GM12865 (cell line): ENCODE data around the gene TRPC6.

Experiments
- DNase-seq: peaks from one replicate; pipeline ENCODE4 v3.0.0; 2010; ENCODE audit warnings: low read depth
- H3K4me3 ChIP-seq: 2 replicates; pipeline ENCODE4 v1.5.1; 2011; ENCODE audit warnings: mild to moderate bottlenecking, low read depth, low read length, control low read depth
- CTCF ChIP-seq: IDR thresholded peaks from 2 replicates; pipeline ENCODE4 v1.5.1; 2011; ENCODE audit warnings: low read length, control low read depth, low read depth, inconsistent platforms; ENCODE audit not compliant: insufficient read depth; ENCODE audit errors: missing control alignments

TRPC6 gene

DNA sequence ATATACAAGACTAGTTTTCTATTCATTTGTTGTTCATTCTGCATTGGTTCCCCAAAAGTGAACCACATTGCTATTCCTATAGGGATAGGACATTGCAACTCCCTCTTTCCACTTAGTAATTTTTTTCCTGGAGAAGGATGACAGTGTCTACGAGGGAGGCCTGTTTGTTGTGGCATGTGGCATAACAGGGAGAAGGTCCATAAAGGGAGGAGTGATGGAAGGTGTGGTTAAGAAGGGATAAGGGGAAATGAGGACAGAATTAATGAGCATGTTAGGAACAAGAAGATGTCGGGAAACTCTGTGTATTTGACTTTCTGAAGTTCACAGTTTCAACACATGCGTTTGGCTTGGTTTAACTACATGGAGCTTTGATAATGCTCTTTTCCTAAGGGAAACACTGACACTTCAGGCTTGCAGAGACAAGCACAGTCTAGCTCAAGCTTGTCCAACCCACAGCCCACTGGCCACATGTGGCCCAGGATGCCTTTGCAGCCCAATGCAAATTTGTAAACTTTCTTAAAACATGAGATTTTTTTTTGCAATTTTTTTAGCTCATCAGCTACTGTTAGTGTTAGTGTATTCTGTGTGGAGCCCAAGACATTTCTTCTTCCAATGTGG lies 149.7 kb downstream of the TRPC6 start:
- H3K4me3 ChIP-seq, result no peak overlapping the region
- no peak for TF ChIP-seq CTCF
- DNase-seq, result no peak

GRCh38 chr11:101433151-101433550 lies 150.7 kb downstream of the TRPC6 start:
- H3K4me3 ChIP-seq, result no peak overlapping the region
- DNase-seq, result no peak
- TF ChIP-seq CTCF, result no peak

GRCh38 chr11:101429703-101430540 lies 153.9 kb downstream of the TRPC6 start:
- no peak overlapping the region for H3K4me3 ChIP-seq
- no peak for TF ChIP-seq CTCF
- DNase-seq, result no peak

DNA sequence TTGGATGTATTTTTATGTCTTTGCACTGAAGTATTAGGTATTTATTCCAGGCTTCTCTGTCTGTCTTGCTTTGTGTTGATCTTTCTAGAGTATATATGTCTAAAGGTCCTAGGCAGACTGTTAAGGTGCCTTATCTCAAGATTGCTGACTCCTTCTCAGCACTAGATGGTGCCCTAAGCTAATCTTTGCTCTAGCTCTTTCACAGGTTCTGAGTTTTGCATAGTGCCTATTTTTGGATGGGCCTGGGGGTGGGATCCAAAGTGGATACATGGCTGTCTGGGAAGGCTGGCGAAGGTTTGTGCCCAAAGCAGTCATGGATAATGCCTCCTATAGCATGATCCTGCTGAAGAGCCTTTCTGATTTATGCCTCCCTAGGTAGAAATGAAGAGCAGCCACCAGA lies 154.9 kb downstream of the TRPC6 start:
- peak; percentile 50 for TF ChIP-seq CTCF

GRCh38 chr11:101407324-101407723 lies 176.5 kb downstream of the TRPC6 start:
- no peak for TF ChIP-seq CTCF
- no peak overlapping the region for H3K4me3 ChIP-seq

More for the DNA sequence above, 154.9 kb downstream of the TRPC6 start:
- peak; percentile 26 for DNase-seq
- no peak overlapping the region for H3K4me3 ChIP-seq

More at GRCh38 chr11:101407324-101407723, 176.5 kb downstream of the TRPC6 start:
- DNase-seq, result no peak
